SK-N-SH (cell line): ENCODE results near the gene ZNF648. TPM values are rescaled to one million over a fixed set of nuclear protein-coding genes. Genes with fewer than 3 reads are reported as not detected.

Experiments used
- CTCF ChIA-PET: fragments of 300-600, 350-600 bp; formaldehyde crosslinking; extraction: SDS; loops from one replicate; lab custom pipeline; 2021; lab: Yijun Ruan, JAX
- POLR2A ChIA-PET: fragments of 350-600 bp; sonication (Branson Sonifier 250); formaldehyde crosslinking; extraction: SDS; loops from one replicate; lab custom pipeline; 2020; ENCODE audit warnings: antibody characterized with exemption, inconsistent platforms; lab: Yijun Ruan, JAX
- DNase-seq: peaks from one replicate; pipeline ENCODE4 v3.0.0; 2012
- H2AFZ ChIP-seq: fragments of 200-600 bp; sonication (generic); 2 replicates; pipeline ENCODE4 v1.8.1; 2016; ENCODE audit warnings: antibody characterized with exemption, mild to moderate bottlenecking, low read depth
- H3F3A ChIP-seq: fragments of 200-600 bp; sonication (generic); replicated peaks from 2 replicates; pipeline ENCODE3; 2016; ENCODE audit warnings: antibody characterized with exemption, mild to moderate bottlenecking; ENCODE audit not compliant: insufficient read depth
- H3K27ac ChIP-seq, 2 experiments: fragments of 200-500 bp in 1 of 2; fragments of 200-600 bp in 1 of 2; sonication (Bioruptor generic) in 1 of 2; sonication (generic), shearing (Covaris generic) in 1 of 2; 2 replicates each; pipeline versions ENCODE4 v1.5.1 to v1.6.1; 2014 to 2016; ENCODE audit warnings: low read depth in 2 of 2, inconsistent platforms in 1 of 2, low read length in 1 of 2, mild to moderate bottlenecking in 1 of 2, mixed read lengths in 1 of 2
- H3K27me3 ChIP-seq: fragments of 200-600 bp; sonication (generic), shearing (Covaris generic); 2 replicates; pipeline ENCODE4 v1.6.1; 2016; ENCODE audit warnings: mixed run types; ENCODE audit not compliant: insufficient read depth
- H3K36me3 ChIP-seq, 2 experiments: fragments of 200-500 bp in 1 of 2; fragments of 200-600 bp in 1 of 2; sonication (Bioruptor generic) in 1 of 2; sonication (generic) in 1 of 2; replicated peaks in 1 of 2; 2 replicates each; pipeline versions ENCODE3 to v1.5.1; 2014 to 2016; ENCODE audit warnings: low read length in 1 of 2, mild to moderate bottlenecking in 1 of 2; ENCODE audit not compliant: insufficient read depth in 2 of 2, control insufficient read depth in 1 of 2
- H3K4me1 ChIP-seq, 2 experiments: fragments of 200-500 bp in 1 of 2; fragments of 200-600 bp in 1 of 2; sonication (Bioruptor generic) in 1 of 2; sonication (generic), shearing (Covaris generic) in 1 of 2; 2 replicates each; pipeline versions ENCODE4 v1.5.1 to v1.6.1; 2014 to 2016; ENCODE audit warnings: low read depth in 1 of 2, low read length in 1 of 2, mixed run types in 1 of 2; ENCODE audit not compliant: insufficient read depth in 2 of 2, control insufficient read depth in 1 of 2
- H3K4me2 ChIP-seq: fragments of 200-600 bp; sonication (generic), shearing (Covaris generic); 2 replicates; pipeline ENCODE4 v1.6.1; 2017; ENCODE audit warnings: mixed run types
- H3K4me3 ChIP-seq, 2 experiments: fragments of 200-500 bp in 1 of 2; fragments of 200-600 bp in 1 of 2; sonication (Bioruptor generic) in 1 of 2; sonication (generic), shearing (Covaris generic) in 1 of 2; 2 replicates each; pipeline versions ENCODE4 v1.5.1 to v1.8.1; 2014 to 2016; ENCODE audit warnings: low read depth in 2 of 2, inconsistent platforms in 1 of 2, low read length in 1 of 2, mild to moderate bottlenecking in 1 of 2, mixed read lengths in 1 of 2, moderate library complexity in 1 of 2
- H3K79me2 ChIP-seq: fragments of 200-600 bp; sonication (generic); 2 replicates; pipeline ENCODE4 v1.8.1; 2017; ENCODE audit warnings: mild to moderate bottlenecking; ENCODE audit not compliant: insufficient read depth
- H3K9ac ChIP-seq: fragments of 200-600 bp; sonication (generic); 2 replicates; pipeline ENCODE4 v1.6.1; 2017; ENCODE audit warnings: mixed run types
- H3K9me2 ChIP-seq: fragments of 200-600 bp; sonication (generic); 2 replicates; pipeline ENCODE4 v1.6.1; 2017; ENCODE audit warnings: mixed run types
- H3K9me3 ChIP-seq: fragments of 200-600 bp; sonication (generic); 2 replicates; pipeline ENCODE4 v1.6.1; 2017; ENCODE audit warnings: mixed run types, mild to moderate bottlenecking, moderate library complexity
- H4K20me1 ChIP-seq: fragments of 200-600 bp; sonication (generic); 2 replicates; pipeline ENCODE4 v1.6.1; 2017; ENCODE audit warnings: mild to moderate bottlenecking, mixed run types; ENCODE audit not compliant: insufficient read depth
- CHD2 ChIP-seq: fragments of 150-350 bp; IDR thresholded peaks from 2 replicates; pipeline ENCODE4 v1.6.1; 2018; ENCODE audit warnings: low read length; ENCODE audit not compliant: partially characterized antibody
- ELF1 ChIP-seq: IDR thresholded peaks from 2 replicates; pipeline ENCODE4 v1.4.0; 2012
- EP300 ChIP-seq, 2 experiments: IDR thresholded peaks; 2 replicates each; pipeline versions ENCODE4 v1.4.0 to v1.6.1; 2012; ENCODE audit warnings: borderline replicate concordance in 1 of 2, low read depth in 1 of 2, low read length in 1 of 2
- FOSL2 ChIP-seq: IDR thresholded peaks from 2 replicates; pipeline ENCODE4 v1.4.0; 2012; ENCODE audit warnings: low read depth, mild to moderate bottlenecking, moderate library complexity, borderline replicate concordance
- FOXM1 ChIP-seq: IDR thresholded peaks from 2 replicates; pipeline ENCODE4 v1.4.0; 2012; ENCODE audit warnings: low read depth, mild to moderate bottlenecking
- GATA2 ChIP-seq: sonication (generic); formaldehyde crosslinking; IDR thresholded peaks from 2 replicates; pipeline ENCODE4 v1.5.0; 2020; ENCODE audit warnings: mild to moderate bottlenecking, missing genetic modification reagents
- MAX ChIP-seq: IDR thresholded peaks from 2 replicates; pipeline ENCODE4 v1.4.0; 2012; ENCODE audit warnings: low read depth
- NRF1 ChIP-seq: IDR thresholded peaks from 2 replicates; pipeline ENCODE4 v1.6.1; 2012; ENCODE audit warnings: low read depth, mild to moderate bottlenecking, low read length
- RAD21 ChIP-seq: IDR thresholded peaks from 2 replicates; pipeline ENCODE4 v1.6.1; 2012; ENCODE audit warnings: mild to moderate bottlenecking, low read length
- RCOR1 ChIP-seq: fragments of 150-350 bp; IDR thresholded peaks from 2 replicates; pipeline ENCODE4 v1.6.1; 2017; ENCODE audit warnings: antibody characterized with exemption, low read length
- REST ChIP-seq: IDR thresholded peaks from 2 replicates; pipeline ENCODE4 v1.6.1; 2012; ENCODE audit warnings: mild to moderate bottlenecking, low read depth, low read length, moderate library complexity
- RXRA ChIP-seq: IDR thresholded peaks from 2 replicates; pipeline ENCODE4 v1.4.0; 2012; ENCODE audit warnings: low read depth, mild to moderate bottlenecking, borderline replicate concordance
- TEAD4 ChIP-seq: IDR thresholded peaks from 2 replicates; pipeline ENCODE4 v1.4.0; 2012; ENCODE audit warnings: mild to moderate bottlenecking, borderline replicate concordance; ENCODE audit not compliant: insufficient read depth
- USF1 ChIP-seq: IDR thresholded peaks from 2 replicates; pipeline ENCODE4 v1.4.0; 2012; ENCODE audit warnings: low read depth, borderline replicate concordance
- YY1 ChIP-seq: IDR thresholded peaks from 2 replicates; pipeline ENCODE4 v1.4.0; 2012; ENCODE audit warnings: low read depth, mild to moderate bottlenecking
- WGBS: methylation state at CpG from one replicate; pipeline ENCODE4 v1.1.6; 2017; ENCODE audit warnings: low lambda C conversion rate; 5-methylcytosine and 5-hydroxymethylcytosine counted together
- polyA plus RNA-seq, 3 experiments: library from polyadenylated mRNA; depleted of rRNA; stranded (reverse); fragments of >200 nt; gene quantifications; 2 replicates each; pipeline ENCODE4 v1.2.3, GENCODE V29; 2012
- TF ChIP-seq, protein P1 (sequence below): IDR thresholded peaks from 2 replicates; pipeline ENCODE4; 2012
- TF ChIP-seq, protein P2 (sequence below): fragments of 150-350 bp; IDR thresholded peaks from 2 replicates; pipeline ENCODE4 v1.6.1; 2017; ENCODE audit warnings: antibody characterized with exemption, low read length, low read depth, borderline replicate concordance
- TF ChIP-seq, protein P3 (sequence below): fragments of 200-600 bp; sonication (generic); IDR thresholded peaks from 2 replicates; pipeline ENCODE4 v1.6.1; 2017; ENCODE audit warnings: antibody characterized with exemption, mild to moderate bottlenecking, moderate library complexity

ZNF648 gene
- polyA plus RNA-seq, 1 of the 3 experiments (the other 2 are of a cell fraction): not detected

GRCh38 chr1:182107209-182107608 lies 45.7 kb upstream of the ZNF648 start:
- H3K27me3 ChIP-seq: no peaks in the 10 kb centered on the region
- H3K79me2 ChIP-seq: no peaks in the 10 kb centered on the region
- H3K4me3 ChIP-seq: no peak overlapping the region; a peak in 1 of 4 replicates
- WGBS: 10% methylated on average over 2 of the region's 2 CpGs
- no peaks in the 10 kb centered on the region for H3K9me3 ChIP-seq
- ChIA-PET POLR2A (no interaction called here), CTCF (interaction anchor here (0.9 to 1.5 kb wide), 4 partner anchors 10 to 26 kb away, joined by 3 to 7 read pairs (median 4); no protein-coding TSS in a partner anchor)
- H3F3A ChIP-seq: no peaks in the 10 kb centered on the region
- no peak overlapping the region for H3K4me2 ChIP-seq
- no peaks in the 10 kb centered on the region for H3K36me3 ChIP-seq
- H3K4me1 ChIP-seq: no peaks in the 10 kb centered on the region
- no peak overlapping the region for H3K9ac ChIP-seq
- no peak overlapping the region for H3K27ac ChIP-seq
- no peak overlapping the region for H2AFZ ChIP-seq
- no peak for TF ChIP-seq RXRA
- TF ChIP-seq RCOR1: no peak
- H3K9me2 ChIP-seq: no peaks in the 10 kb centered on the region
- DNase-seq: no peak
- H4K20me1 ChIP-seq: no peaks in the 10 kb centered on the region

- Histone ChIP-seq H3K4me3 (no peak overlapping the region), H3F3A (no peaks in the 10 kb centered on the region), H3K36me3 (no peaks in the 10 kb centered on the region), H3K9ac (no peak overlapping the region), H3K79me2 (no peaks in the 10 kb centered on the region), H3K27ac (no peak overlapping the region), H3K9me3 (no peaks in the 10 kb centered on the region), H2AFZ (no peak overlapping the region), H3K9me2 (no peaks in the 10 kb centered on the region), H3K4me1 (no peaks in the 10 kb centered on the region), H4K20me1 (no peaks in the 10 kb centered on the region), H3K4me2 (no peak overlapping the region), H3K27me3 (no peaks in the 10 kb centered on the region)
- CTCF ChIA-PET: interaction anchor here (1.0 to 1.1 kb wide), 2 partner anchors 17 to 21 kb away, joined by 3 to 5 read pairs; no protein-coding TSS in a partner anchor
- 35% methylated on average over 3 of the region's 3 CpGs for WGBS
- TF ChIP-seq CHD2: no peak
- no peak for TF ChIP-seq REST
- no peak for TF ChIP-seq YY1
- no peak for TF ChIP-seq ELF1
- TF ChIP-seq FOSL2: no peak
- TF ChIP-seq, protein P1, sequence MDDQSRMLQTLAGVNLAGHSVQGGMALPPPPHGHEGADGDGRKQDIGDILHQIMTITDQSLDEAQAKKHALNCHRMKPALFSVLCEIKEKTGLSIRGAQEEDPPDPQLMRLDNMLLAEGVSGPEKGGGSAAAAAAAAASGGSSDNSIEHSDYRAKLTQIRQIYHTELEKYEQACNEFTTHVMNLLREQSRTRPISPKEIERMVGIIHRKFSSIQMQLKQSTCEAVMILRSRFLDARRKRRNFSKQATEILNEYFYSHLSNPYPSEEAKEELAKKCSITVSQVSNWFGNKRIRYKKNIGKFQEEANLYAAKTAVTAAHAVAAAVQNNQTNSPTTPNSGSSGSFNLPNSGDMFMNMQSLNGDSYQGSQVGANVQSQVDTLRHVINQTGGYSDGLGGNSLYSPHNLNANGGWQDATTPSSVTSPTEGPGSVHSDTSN: no peak
- TF ChIP-seq, protein P2, sequence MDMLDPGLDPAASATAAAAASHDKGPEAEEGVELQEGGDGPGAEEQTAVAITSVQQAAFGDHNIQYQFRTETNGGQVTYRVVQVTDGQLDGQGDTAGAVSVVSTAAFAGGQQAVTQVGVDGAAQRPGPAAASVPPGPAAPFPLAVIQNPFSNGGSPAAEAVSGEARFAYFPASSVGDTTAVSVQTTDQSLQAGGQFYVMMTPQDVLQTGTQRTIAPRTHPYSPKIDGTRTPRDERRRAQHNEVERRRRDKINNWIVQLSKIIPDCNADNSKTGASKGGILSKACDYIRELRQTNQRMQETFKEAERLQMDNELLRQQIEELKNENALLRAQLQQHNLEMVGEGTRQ: no peak
- no peak for TF ChIP-seq EP300 (IDR thresholded peaks at IDR 0.05; ENCODE audit: borderline replicate concordance in 1 of 2, low read depth in 1 of 2, low read length in 1 of 2)
- TF ChIP-seq RAD21: no peak
- no peak for TF ChIP-seq GATA2
- TF ChIP-seq TEAD4: no peak
- no peak for TF ChIP-seq MAX
- no peak for TF ChIP-seq NRF1
- TF ChIP-seq RXRA: no peak
- no peak for TF ChIP-seq FOXM1
- TF ChIP-seq, protein P3, sequence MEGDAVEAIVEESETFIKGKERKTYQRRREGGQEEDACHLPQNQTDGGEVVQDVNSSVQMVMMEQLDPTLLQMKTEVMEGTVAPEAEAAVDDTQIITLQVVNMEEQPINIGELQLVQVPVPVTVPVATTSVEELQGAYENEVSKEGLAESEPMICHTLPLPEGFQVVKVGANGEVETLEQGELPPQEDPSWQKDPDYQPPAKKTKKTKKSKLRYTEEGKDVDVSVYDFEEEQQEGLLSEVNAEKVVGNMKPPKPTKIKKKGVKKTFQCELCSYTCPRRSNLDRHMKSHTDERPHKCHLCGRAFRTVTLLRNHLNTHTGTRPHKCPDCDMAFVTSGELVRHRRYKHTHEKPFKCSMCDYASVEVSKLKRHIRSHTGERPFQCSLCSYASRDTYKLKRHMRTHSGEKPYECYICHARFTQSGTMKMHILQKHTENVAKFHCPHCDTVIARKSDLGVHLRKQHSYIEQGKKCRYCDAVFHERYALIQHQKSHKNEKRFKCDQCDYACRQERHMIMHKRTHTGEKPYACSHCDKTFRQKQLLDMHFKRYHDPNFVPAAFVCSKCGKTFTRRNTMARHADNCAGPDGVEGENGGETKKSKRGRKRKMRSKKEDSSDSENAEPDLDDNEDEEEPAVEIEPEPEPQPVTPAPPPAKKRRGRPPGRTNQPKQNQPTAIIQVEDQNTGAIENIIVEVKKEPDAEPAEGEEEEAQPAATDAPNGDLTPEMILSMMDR: no peak
- no peak for TF ChIP-seq USF1
- no peak for DNase-seq
- POLR2A ChIA-PET: no interaction called here
Measured at GRCh38 chr1:182102043-182102416, 40.5 kb upstream of the ZNF648 start.
